Vagina (tissue), 2 donors: ENCODE data around the gene ACOXL.

Experiments used
- CTCF ChIP-seq, 3 experiments: fragments of 450-650 bp in 2 of 3; fragments of 200-600 bp in 1 of 3; sonication (generic) in 1 of 3; IDR thresholded peaks; one replicate each; pipeline ENCODE4 v1.5.1; 2017 to 2019; ENCODE audit warnings: antibody characterized with exemption in 3 of 3, mild to moderate bottlenecking in 2 of 3, moderate library complexity in 2 of 3
- POLR2A ChIP-seq, 2 donors: fragments of 450-650 bp; IDR thresholded peaks; one replicate each; pipeline ENCODE4 v1.6.1; 2017; ENCODE audit warnings: antibody characterized with exemption in 2 of 2, mild to moderate bottlenecking in 2 of 2, moderate library complexity in 2 of 2
- POLR2AphosphoS5 ChIP-seq, 2 donors: sonication (generic); formaldehyde crosslinking; IDR thresholded peaks; one replicate each; pipeline ENCODE4 v1.9.0; 2017; ENCODE audit warnings: antibody characterized with exemption in 2 of 2, mild to moderate bottlenecking in 2 of 2, low read depth in 1 of 2; ENCODE audit not compliant: insufficient read depth in 1 of 2

- TF ChIP-seq CTCF (IDR thresholded peaks at IDR 0.05) (no peak), POLR2A (IDR thresholded peaks at IDR 0.05) (no peak), POLR2AphosphoS5 (IDR thresholded peaks at IDR 0.05; ENCODE audit: insufficient read depth in 1 of 2, low read depth in 1 of 2) (no peak)
Observed at GRCh38 chr2:110813896-110814295, 81.5 kb downstream of the ACOXL start.
